Suprapubic skin (tissue), 4 donors: ENCODE results near the gene RALGPS2. TPM values are rescaled to one million over a fixed set of nuclear protein-coding genes. Genes with fewer than 3 reads are reported as not detected.

Source experiments
- DNase-seq, 2 donors: peaks; one replicate each; pipeline ENCODE4 v3.0.0-alpha.2; 2019; ENCODE audit warnings: low spot score in 2 of 2
- H3K27ac ChIP-seq: fragments of 200-600 bp; sonication (generic); one replicate; pipeline ENCODE4 v1.5.1; 2019
- H3K27me3 ChIP-seq: fragments of 200-600 bp; sonication (generic); one replicate; pipeline ENCODE4 v1.5.1; 2019
- H3K36me3 ChIP-seq: fragments of 200-600 bp; sonication (generic); one replicate; pipeline ENCODE4 v1.5.1; 2019
- H3K4me1 ChIP-seq: fragments of 200-600 bp; sonication (generic); one replicate; pipeline ENCODE4 v1.5.1; 2019
- H3K4me3 ChIP-seq: fragments of 200-600 bp; sonication (generic); one replicate; pipeline ENCODE4 v1.5.1; 2019; ENCODE audit warnings: mild to moderate bottlenecking
- H3K9me3 ChIP-seq: fragments of 200-600 bp; sonication (generic); one replicate; pipeline ENCODE4 v1.5.1; 2019
- EP300 ChIP-seq: sonication (generic); formaldehyde crosslinking; IDR thresholded peaks from one replicate; pipeline ENCODE4 v1.6.1; 2017; ENCODE audit warnings: antibody characterized with exemption
- POLR2A ChIP-seq, 2 donors: fragments of 450-650 bp; IDR thresholded peaks; one replicate each; pipeline ENCODE4 v1.6.1; 2017; ENCODE audit warnings: antibody characterized with exemption in 2 of 2, mild to moderate bottlenecking in 2 of 2, moderate library complexity in 2 of 2
- POLR2AphosphoS5 ChIP-seq, 3 donors: sonication (generic); formaldehyde crosslinking; IDR thresholded peaks; one replicate each; pipeline ENCODE4 v1.6.1; 2017; ENCODE audit warnings: antibody characterized with exemption in 3 of 3
- WGBS: methylation state at CpG from one replicate; pipeline ENCODE4 v1.1.5; 2018; 5-methylcytosine and 5-hydroxymethylcytosine counted together
- total RNA-seq, 4 donors: library from RNA; depleted of rRNA; stranded (reverse); fragments of >200 nt; gene quantifications; one replicate each; pipeline ENCODE4 v1.1.0, GENCODE V29; 2016
- TF ChIP-seq, protein P1 (sequence below), 2 donors: fragments of 200-600 bp in 1 of 2; fragments of 450-650 bp in 1 of 2; sonication (generic) in 1 of 2; IDR thresholded peaks; one replicate each; pipeline ENCODE4 v1.5.1; 2016 to 2019; ENCODE audit warnings: antibody characterized with exemption in 2 of 2, mild to moderate bottlenecking in 1 of 2, moderate library complexity in 1 of 2

RALGPS2 gene
- total RNA-seq, 4 donors from 2014 or later, result 16.3 to 47.4 (median 27.8) TPM

DNA sequence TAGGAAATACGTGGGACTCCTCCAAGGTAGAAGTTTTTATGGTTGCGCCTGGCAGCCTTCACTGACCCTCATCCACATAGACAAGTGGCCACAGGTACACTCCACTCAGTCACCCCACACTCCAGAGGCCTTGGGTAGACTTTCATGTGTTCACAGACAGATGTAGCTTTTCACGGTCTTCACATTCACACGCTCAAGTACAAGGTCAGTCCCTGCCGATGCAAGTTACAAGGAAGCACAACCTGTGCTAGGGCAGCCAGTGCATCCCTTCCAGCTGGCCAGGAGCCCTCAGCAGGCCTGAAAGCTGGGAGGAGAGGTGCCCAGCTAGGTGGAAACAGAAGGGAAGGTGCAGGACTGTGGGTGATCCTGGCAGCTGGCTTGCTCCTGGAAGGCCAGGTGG lies 245.1 kb downstream of the RALGPS2 start:
- H3K4me3 ChIP-seq, result no peak overlapping the region
- H3K27ac ChIP-seq, result no peak overlapping the region
- H3K4me1 ChIP-seq, result no peaks in the 10 kb centered on the region
- H3K36me3 ChIP-seq, result no peaks in the 10 kb centered on the region
- TF ChIP-seq POLR2A (IDR thresholded peaks at IDR 0.05) (no peak), POLR2AphosphoS5 (IDR thresholded peaks at IDR 0.05) (no peak), EP300 (no peak)
- TF ChIP-seq, protein P1, sequence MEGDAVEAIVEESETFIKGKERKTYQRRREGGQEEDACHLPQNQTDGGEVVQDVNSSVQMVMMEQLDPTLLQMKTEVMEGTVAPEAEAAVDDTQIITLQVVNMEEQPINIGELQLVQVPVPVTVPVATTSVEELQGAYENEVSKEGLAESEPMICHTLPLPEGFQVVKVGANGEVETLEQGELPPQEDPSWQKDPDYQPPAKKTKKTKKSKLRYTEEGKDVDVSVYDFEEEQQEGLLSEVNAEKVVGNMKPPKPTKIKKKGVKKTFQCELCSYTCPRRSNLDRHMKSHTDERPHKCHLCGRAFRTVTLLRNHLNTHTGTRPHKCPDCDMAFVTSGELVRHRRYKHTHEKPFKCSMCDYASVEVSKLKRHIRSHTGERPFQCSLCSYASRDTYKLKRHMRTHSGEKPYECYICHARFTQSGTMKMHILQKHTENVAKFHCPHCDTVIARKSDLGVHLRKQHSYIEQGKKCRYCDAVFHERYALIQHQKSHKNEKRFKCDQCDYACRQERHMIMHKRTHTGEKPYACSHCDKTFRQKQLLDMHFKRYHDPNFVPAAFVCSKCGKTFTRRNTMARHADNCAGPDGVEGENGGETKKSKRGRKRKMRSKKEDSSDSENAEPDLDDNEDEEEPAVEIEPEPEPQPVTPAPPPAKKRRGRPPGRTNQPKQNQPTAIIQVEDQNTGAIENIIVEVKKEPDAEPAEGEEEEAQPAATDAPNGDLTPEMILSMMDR (IDR thresholded peaks at IDR 0.05), result no peak
- no peaks in the 10 kb centered on the region for H3K27me3 ChIP-seq
- 88% methylated on average over 5 of the region's 5 CpGs for WGBS
- no peaks in the 10 kb centered on the region for H3K9me3 ChIP-seq
- no peak for DNase-seq

Other genes with a start within 250 kb of the RALGPS2 start
- gene CLEC20A, start 228.3 kb upstream of the RALGPS2 start, total RNA-seq, result not detected
- gene TEX35, start 212.1 kb upstream of the RALGPS2 start, total RNA-seq, result 1 to 10 TPM in 2 of 4 donors, under 1 TPM in 1, not detected in 1; 0.60 to 1.0 (median 1.0) TPM
- 10 to 100 TPM in 3 of 4 donors, 1 to 10 TPM in 1; 4.3 to 23.4 (median 10.6) TPM for gene ANGPTL1, start 145.8 kb downstream of the RALGPS2 start, total RNA-seq